ENCODE results near the gene KRTAP5-11. TPM values are rescaled to one million over a fixed set of nuclear protein-coding genes. Genes with fewer than 3 reads are reported as not detected.

KRTAP5-11 gene
- total and polyA plus RNA-seq, 2 experiments from 2014 or later = not detected

DNA sequence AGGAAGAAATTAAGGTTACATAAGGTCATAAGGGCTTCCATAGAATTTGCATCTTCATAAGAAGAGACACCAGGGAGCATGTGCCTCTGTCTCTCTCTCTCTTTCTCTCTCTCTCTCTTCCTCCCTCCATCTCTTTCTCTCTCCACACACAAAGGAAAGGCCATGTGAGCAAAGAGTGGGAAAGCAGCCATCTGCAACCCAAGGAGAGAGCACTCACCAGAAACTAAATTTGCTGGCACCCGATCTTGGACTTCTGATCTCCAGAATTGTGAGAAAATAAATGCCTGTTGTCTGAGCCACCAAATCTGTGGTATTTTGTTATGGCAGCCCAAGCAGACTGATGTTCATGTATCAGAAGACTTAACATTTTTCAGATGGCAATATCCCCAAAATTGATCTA, 23.7 kb downstream of the KRTAP5-11 start (continued):
- TF ChIP-seq, protein P1, sequence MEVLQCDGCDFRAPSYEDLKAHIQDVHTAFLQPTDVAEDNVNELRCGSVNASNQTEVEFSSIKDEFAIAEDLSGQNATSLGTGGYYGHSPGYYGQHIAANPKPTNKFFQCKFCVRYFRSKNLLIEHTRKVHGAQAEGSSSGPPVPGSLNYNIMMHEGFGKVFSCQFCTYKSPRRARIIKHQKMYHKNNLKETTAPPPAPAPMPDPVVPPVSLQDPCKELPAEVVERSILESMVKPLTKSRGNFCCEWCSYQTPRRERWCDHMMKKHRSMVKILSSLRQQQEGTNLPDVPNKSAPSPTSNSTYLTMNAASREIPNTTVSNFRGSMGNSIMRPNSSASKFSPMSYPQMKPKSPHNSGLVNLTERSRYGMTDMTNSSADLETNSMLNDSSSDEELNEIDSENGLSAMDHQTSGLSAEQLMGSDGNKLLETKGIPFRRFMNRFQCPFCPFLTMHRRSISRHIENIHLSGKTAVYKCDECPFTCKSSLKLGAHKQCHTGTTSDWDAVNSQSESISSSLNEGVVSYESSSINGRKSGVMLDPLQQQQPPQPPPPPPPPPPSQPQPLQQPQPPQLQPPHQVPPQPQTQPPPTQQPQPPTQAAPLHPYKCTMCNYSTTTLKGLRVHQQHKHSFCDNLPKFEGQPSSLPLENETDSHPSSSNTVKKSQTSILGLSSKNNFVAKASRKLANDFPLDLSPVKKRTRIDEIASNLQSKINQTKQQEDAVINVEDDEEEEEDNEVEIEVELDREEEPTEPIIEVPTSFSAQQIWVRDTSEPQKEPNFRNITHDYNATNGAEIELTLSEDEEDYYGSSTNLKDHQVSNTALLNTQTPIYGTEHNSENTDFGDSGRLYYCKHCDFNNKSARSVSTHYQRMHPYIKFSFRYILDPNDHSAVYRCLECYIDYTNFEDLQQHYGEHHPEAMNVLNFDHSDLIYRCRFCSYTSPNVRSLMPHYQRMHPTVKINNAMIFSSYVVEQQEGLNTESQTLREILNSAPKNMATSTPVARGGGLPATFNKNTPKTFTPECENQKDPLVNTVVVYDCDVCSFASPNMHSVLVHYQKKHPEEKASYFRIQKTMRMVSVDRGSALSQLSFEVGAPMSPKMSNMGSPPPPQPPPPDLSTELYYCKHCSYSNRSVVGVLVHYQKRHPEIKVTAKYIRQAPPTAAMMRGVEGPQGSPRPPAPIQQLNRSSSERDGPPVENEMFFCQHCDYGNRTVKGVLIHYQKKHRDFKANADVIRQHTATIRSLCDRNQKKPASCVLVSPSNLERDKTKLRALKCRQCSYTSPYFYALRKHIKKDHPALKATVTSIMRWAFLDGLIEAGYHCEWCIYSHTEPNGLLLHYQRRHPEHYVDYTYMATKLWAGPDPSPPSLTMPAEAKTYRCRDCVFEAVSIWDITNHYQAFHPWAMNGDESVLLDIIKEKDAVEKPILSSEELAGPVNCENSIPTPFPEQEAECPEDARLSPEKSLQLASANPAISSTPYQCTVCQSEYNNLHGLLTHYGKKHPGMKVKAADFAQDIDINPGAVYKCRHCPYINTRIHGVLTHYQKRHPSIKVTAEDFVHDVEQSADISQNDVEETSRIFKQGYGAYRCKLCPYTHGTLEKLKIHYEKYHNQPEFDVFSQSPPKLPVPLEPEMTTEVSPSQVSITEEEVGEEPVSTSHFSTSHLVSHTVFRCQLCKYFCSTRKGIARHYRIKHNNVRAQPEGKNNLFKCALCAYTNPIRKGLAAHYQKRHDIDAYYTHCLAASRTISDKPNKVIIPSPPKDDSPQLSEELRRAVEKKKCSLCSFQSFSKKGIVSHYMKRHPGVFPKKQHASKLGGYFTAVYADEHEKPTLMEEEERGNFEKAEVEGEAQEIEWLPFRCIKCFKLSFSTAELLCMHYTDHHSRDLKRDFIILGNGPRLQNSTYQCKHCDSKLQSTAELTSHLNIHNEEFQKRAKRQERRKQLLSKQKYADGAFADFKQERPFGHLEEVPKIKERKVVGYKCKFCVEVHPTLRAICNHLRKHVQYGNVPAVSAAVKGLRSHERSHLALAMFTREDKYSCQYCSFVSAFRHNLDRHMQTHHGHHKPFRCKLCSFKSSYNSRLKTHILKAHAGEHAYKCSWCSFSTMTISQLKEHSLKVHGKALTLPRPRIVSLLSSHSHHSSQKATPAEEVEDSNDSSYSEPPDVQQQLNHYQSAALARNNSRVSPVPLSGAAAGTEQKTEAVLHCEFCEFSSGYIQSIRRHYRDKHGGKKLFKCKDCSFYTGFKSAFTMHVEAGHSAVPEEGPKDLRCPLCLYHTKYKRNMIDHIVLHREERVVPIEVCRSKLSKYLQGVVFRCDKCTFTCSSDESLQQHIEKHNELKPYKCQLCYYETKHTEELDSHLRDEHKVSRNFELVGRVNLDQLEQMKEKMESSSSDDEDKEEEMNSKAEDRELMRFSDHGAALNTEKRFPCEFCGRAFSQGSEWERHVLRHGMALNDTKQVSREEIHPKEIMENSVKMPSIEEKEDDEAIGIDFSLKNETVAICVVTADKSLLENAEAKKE (CRISPR knock-in tag; IDR thresholded peaks at IDR 0.05) = no peak
- TF ChIP-seq CTCF (conservative IDR thresholded peaks at IDR 0.05; ENCODE audit: low read depth in 2 of 2) (no peak), ZNF114 (CRISPR knock-in tag; IDR thresholded peaks at IDR 0.05) (no peak), STAT1 (IDR thresholded peaks at IDR 0.05; ENCODE audit: unreplicated experiment) (no peak), EZH2phosphoT487 (IDR thresholded peaks at IDR 0.05; ENCODE audit: unreplicated experiment) (no peak), CREB1 (CRISPR knock-in tag; IDR thresholded peaks at IDR 0.05; ENCODE audit: low read depth) (no peak), JUNB (IDR thresholded peaks at IDR 0.05; ENCODE audit: unreplicated experiment) (no peak), NANOG (IDR thresholded peaks at IDR 0.05; ENCODE audit: borderline replicate concordance) (no peak), ZNF331 (CRISPR knock-in tag; IDR thresholded peaks at IDR 0.05; ENCODE audit: low read depth) (no peak)
- TF ChIP-seq, protein P2, sequence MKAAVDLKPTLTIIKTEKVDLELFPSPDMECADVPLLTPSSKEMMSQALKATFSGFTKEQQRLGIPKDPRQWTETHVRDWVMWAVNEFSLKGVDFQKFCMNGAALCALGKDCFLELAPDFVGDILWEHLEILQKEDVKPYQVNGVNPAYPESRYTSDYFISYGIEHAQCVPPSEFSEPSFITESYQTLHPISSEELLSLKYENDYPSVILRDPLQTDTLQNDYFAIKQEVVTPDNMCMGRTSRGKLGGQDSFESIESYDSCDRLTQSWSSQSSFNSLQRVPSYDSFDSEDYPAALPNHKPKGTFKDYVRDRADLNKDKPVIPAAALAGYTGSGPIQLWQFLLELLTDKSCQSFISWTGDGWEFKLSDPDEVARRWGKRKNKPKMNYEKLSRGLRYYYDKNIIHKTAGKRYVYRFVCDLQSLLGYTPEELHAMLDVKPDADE (IDR thresholded peaks at IDR 0.05) = no peak
